HG03108 (cell line): ENCODE measurements around the gene IL21R.

Experiments
- ATAC-seq: cut with Tn5 transposase; IDR thresholded peaks from one replicate; pipeline ENCODE4 v1.9.1; 2021; ENCODE audit warnings: moderate library complexity; ENCODE audit not compliant: unreplicated experiment

The IL21R gene

GRCh38 chr16:27462200-27462845 is 60.3 kb downstream of the IL21R start:
- no peak for ATAC-seq

DNA sequence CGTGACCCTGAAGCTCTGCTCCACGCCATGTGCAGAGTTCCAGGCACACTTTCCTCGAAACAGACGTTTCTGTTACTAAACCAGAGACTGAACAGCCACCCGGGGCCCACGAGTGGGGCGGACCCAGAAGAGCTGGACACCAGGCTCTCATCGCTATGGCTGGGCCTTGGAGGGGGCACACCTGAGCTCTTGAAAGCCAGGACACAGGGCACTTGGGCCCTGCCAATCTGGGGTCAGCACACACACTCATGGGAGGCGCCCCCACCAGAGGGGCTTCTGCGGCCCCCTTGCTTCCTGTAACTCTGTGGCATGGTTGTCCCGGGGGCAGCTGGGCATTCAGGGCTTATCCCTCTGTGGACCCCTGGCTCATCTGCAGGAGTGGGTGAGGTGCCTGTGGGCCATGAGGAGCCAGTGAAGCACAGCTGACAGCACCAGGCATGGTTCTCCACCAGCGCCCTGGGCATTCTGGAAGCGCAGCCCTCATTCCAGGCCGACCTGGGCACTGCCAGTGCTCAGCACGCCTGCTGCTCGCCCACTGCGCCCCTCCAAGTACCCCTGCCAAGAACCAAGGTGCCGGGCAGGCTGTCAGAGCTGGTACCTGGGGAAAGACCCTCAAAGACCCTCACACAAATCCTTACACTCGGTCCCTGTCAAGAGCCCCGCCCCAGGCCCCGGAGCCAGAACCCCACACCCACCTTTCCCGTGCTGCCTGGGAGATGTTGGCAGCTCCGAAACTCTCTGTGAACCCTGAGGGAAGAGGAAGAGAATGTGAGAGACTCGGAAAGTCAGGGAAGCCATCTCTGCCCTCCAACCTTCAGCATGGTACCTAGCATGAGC is 61.1 kb downstream of the IL21R start:
- no peak for ATAC-seq

GRCh38 chr16:27463741-27464591 is 62.0 kb downstream of the IL21R start:
- no peak for ATAC-seq

DNA sequence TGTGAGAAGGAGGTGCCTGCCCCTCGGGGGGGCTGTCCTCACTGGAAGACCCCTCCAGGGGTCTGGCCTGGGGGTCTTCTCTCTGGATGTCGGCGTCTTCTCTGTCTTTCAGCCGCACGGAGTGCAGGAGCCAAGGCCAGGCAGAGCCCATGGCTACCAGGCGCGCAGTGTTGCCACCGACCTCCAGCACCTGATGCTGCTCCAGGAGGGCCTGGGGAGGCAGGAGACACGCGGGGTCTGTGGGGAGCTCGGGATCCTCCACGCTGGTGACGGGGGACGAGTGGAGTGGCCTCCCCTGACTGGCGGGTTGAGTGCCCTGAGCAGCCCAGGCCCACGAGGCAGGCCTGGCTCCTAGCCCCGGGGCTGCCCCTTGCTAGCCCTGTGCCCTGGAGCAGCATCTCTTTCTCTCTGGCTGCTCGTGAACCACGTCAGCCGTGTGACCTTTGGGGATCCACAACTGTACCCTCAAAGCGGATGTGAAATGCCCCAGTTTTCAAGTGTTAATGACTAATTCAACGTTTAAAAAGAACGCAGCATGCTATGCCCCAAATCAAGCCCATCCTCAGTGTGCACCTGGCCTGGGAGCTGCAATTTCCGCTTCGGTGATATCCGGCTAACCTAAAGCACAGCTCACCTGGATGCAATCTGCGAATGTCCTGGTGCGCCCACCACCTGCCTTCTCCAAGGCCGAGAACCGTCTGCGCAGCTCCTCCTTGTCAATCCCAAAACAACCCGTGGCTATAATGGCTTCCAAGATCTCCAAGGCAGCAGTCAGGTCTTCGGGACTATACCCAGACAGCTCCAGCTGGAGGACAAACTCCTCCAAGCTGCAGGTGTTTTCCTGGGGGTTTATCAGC is 62.9 kb downstream of the IL21R start:
- ATAC-seq: no peak

GRCh38 chr16:27465483-27465879 is 63.5 kb downstream of the IL21R start:
- ATAC-seq: no peak

DNA sequence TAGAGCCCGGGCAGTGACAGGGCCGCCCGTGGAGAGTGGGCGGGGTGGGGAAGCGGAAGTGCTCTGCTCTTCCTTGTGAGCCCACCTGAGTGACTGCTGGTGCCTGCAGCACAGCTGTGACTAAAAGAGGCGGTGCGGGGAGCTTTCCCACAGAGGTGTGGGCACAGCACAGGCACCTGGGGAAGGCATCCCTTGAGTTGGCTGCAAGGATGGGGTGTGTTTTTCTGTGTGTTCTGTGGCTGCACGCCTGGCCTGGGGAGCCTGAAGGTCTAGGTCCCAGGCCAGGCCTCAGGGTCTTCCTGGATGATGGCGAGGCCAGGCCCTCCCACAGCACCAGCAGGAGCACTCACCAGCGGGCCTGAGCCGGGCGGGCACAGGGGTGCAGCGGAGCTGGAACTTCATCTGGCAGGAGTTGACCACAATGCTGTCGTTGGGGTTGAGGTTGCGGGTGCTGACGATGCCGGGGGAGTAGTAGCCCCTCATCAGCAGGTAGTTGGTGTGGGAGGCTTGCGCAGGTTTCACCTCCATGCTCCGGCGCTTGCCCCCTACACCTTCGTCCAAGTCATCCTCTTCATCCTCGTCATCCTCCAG is 67.1 kb downstream of the IL21R start:
- no peak for ATAC-seq

GRCh38 chr16:27470567-27471431 is 68.8 kb downstream of the IL21R start:
- ATAC-seq: no peak

DNA sequence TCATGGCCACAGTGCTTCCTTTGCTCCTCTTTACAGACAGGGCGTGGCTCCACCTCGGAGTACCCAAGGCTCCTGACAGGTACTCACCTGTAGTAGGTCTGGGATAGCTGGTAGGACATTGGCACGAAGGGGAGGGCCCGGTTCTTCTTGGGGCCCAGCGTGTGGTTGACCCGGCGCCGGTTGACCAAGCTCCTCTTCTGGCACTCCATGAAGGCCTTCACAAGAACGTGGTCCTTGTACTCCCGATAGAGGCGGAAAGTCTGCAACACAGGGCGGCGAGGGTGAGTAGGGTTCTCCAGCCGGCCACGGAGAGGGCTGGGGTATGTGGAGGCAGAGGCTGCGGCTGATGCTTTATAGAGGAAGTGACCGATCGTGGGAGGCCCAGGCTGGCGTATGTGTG is 69.7 kb downstream of the IL21R start:
- no peak for ATAC-seq

DNA sequence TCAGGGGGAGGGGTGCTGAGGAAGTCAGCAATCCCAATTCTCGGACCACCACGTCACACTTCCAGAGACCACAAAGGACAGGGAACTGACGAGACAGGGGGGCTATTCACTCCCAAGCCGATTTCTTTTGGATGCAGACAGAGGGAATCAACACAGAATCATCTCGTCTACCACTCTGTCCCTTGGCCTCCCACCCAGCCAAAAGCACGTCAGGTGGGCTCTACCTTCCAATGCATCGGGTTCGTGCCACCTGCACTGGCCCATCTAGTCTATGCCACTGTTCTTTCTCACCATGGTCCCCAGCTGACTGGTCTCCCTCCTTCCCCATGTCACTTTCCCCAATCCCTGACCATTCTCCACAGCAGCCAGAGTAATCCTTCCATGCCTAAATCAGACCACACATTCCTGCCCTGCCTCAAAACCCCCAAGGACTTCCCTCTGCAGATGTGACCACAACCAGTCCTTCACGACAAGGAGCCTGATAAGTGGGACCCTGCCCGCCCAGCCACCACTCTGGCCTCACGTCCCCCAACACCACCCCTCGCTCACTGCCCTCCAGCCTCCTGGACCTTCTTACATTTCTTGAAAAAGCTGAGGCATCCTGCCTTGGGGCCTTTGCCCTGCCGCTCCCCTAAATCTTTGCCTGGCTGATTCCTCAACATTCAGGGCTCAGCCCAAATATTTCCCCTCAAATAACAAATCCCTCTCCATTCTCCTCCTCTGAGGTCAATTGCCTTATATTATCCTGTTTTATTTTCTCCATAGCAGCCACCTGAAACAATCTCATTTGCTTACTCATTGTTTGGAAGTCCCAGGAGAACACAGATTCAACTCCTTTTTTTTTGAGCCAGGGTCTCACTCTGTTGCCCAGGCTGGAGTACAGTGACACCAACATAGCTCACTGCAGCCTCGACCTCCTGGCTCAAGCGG is 70.4 kb downstream of the IL21R start:
- ATAC-seq: no peak

GRCh38 chr16:27473101-27473900 is 71.3 kb downstream of the IL21R start:
- ATAC-seq: no peak

- no peak for ATAC-seq
Measured at GRCh38 chr16:27474041-27474440, 72.1 kb downstream of the IL21R start.

DNA sequence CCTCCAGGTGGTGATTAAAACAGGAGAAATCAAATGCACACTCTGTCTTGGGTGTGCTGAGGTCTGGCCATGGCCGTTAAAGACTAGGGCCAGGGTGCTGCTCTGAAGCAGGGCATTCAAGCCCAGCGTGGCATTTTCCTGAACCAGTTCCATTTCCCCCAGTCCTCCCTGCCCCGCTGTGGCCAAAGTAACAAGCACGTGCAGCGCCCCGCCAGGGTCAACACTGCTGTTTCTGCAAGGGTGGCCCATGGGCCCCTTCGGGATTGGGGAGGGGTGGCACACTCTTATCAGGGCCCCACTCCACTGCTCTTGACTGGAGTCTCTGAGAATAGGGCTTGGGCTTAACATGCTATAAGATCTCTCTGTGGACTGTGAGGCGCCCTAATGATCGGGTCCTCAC is 72.9 kb downstream of the IL21R start:
- ATAC-seq: no peak

- no peak for ATAC-seq
Measured at GRCh38 chr16:27475561-27475960, 73.6 kb downstream of the IL21R start.

DNA sequence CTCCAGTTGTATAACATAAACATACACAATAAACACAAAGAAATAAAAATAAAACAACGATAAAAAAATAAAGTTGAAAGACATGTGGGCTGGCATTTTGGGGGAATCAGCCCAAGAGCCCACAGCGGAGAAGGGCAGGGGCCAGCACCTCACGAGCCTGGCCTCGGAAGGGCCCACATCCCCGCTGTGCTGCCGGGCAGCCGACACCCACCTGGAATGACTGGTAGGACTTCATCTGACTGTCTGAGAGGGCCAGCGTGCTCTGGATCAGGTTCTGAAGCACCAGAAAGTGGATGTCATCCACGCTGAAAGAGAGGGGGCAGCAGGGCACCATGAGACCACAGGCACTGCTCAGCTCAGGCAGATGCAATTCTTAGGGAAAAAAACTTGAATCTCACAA is 74.3 kb downstream of the IL21R start:
- no peak for ATAC-seq

GRCh38 chr16:27480761-27481160 is 78.8 kb downstream of the IL21R start:
- no peak for ATAC-seq

DNA sequence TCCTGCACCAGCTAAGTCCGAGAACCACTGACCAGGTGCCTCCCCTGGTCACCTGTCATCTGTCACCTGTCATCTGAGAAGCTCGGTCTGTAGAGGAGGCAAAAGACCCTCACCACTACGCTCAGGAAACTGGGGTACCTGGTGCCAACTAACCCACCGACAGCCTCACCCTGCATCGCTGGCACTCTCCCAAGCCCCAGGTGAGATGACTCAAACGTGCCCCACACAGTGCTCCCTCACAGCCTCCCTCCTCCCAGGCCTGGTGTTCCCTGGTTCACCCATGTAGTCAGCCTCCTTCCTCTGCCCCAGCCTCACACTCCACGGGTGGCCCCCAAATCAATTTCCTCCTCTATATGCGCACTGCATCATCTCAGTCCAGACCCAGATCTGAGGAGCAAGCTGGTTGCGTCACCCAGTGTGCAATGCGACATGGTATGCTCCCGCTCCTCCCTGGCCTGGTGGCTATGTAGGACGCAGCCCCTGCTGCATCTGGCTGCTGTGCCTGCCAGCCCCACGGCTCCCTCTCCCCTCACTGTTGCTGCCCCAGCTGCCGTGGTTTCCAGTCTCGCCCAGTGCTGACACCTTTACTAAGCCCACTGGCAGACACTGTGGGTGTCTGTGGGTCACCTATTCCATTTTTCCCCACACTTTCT is 79.4 kb downstream of the IL21R start:
- ATAC-seq: no peak
